GM18508 (cell line): ENCODE measurements around the gene LYPD8.
"Not testable (repeated sequence)": the region's sequence is repeated elsewhere in the genome, so short reads cannot be mapped to it uniquely, and the experiment has no call there.

Experiments
- ATAC-seq: cut with Tn5 transposase; IDR thresholded peaks from one replicate; pipeline ENCODE4 v1.9.1; 2021; ENCODE audit warnings: moderate number of reproducible peaks; ENCODE audit not compliant: insufficient read depth, unreplicated experiment

Gene LYPD8, protein sequence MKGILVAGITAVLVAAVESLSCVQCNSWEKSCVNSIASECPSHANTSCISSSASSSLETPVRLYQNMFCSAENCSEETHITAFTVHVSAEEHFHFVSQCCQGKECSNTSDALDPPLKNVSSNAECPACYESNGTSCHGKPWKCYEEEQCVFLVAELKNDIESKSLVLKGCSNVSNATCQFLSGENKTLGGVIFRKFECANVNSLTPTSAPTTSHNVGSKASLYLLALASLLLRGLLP

GRCh38 chr1:248755517-248755916 is at the start of gene LYPD8:
LYPD8 (minus strand) TSS chr1:248755759; CDS start chr1:248751081, 4,678 bp downstream.
- ATAC-seq = no peak

- peak; percentile 88 for ATAC-seq
Measured at GRCh38 chr1:248804771-248805681, 49.5 kb upstream of the LYPD8 start.

- not testable (repeated sequence) for ATAC-seq
Measured at GRCh38 chr1:248803501-248803900, 47.9 kb upstream of the LYPD8 start.

DNA sequence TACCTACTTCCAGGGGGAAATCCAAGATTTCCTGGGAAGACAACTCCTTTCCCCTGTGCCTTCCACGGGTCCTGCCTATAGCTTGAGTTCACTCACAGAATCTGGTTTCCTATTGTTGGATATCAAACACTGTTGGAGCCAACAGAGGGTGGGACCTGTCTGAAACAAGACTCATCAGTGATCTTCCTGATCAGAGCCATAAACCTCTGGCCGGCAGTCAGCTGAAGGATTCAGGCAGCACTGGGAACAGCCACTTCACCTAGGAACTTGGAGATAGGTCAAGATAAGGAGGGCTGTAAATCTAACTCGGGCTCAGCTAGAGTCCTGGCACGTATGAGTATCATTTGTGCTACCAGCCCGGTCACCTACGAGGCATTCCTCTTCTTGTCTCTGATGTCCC is 46.9 kb upstream of the LYPD8 start:
- no peak for ATAC-seq

- ATAC-seq = no peak
Measured at GRCh38 chr1:248800459-248800858, 44.9 kb upstream of the LYPD8 start.

- ATAC-seq = no peak
Measured at GRCh38 chr1:248798791-248799190, 43.2 kb upstream of the LYPD8 start.

- ATAC-seq = not testable (repeated sequence)
Measured at GRCh38 chr1:248794663-248795062, 39.1 kb upstream of the LYPD8 start.

GRCh38 chr1:248793592-248793991 is 38.0 kb upstream of the LYPD8 start:
- peak; percentile 98 for ATAC-seq

DNA sequence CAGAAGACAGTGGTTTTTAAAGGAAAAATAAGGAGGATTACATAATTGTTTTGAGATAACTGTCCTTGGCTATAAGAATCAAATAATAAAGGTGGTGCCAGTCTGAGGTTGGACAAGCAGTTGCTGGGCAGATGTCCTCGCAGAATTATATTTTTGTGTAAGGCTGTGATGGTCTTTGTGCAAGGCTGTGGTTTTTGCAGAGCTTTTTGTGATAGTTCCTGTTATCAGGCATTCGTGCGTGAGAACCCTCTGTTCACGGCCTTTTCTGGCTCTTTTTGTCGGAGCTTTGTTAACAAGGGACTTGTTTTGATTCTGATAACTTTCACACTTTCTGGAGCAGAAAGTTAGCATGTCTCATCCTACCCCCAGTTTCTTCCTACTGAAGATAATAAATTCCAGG is 36.8 kb upstream of the LYPD8 start:
- no peak for ATAC-seq

- ATAC-seq = no peak
Measured at GRCh38 chr1:248791010-248791409, 35.5 kb upstream of the LYPD8 start.

GRCh38 chr1:248790456-248790855 is 34.9 kb upstream of the LYPD8 start:
- no peak for ATAC-seq

DNA sequence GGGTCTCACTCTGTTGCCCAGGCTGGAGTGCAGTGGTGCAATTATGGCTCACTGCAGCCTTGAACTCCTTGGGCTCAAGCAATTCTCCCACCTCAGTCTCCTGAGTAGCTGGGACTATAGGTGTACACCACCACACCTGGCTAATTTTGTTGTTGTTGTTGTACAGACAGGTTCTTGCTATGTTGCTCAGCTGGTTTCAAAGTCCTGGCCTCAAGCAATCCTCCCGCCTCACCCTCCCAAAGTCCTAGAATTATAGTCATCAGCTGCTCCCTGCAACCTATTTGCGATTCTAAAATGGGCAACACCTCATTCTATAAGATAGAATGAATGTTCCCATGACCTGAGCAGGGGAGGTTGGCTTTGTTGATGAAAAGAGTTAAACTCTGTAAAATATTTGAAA is 33.8 kb upstream of the LYPD8 start:
- ATAC-seq = not testable (repeated sequence)

DNA sequence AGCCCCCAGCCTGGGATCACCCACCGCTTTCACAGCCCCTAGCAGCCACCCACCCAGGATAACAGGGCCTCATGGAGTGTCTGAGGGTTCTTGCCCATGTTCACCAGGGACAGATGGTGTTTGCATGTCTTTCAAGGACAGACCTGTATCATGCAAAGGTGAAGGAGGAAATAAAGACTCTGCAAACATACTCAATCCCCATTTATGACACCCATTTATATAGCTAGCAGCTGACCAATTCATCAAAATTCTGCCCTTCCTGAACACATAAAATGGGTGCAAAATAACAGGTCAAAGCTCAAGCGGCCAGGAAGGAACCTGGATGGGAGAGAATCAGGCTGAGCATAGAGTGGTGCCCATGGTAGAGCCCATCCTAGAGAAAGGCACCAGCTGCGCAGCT is 32.8 kb upstream of the LYPD8 start:
- ATAC-seq = no peak

DNA sequence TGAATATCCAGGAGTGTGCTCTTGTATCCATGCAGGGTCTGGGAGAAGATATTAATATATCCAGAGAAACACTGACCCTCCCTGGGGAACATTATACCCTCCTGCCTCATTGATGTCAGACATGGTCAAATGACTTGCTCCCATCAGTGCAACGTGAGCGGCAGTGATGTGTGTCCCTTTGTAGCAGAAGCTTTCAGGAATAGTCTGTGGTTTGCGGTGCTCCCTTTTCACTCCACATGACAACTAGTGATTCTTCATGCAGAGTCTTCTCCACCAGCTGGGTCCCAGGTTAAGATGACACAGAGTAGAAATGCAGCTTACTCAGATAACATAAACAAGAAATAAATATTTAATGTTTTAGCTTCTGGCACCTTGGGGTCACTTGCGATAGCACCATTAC is 31.9 kb upstream of the LYPD8 start:
- ATAC-seq = no peak

GRCh38 chr1:248786156-248786555 is 30.6 kb upstream of the LYPD8 start:
- no peak for ATAC-seq

- ATAC-seq = no peak
Measured at GRCh38 chr1:248783367-248783766, 27.8 kb upstream of the LYPD8 start.

- ATAC-seq = no peak
Measured at GRCh38 chr1:248782416-248783141, 27.0 kb upstream of the LYPD8 start.

GRCh38 chr1:248779350-248779749 is 23.8 kb upstream of the LYPD8 start:
- ATAC-seq = no peak

DNA sequence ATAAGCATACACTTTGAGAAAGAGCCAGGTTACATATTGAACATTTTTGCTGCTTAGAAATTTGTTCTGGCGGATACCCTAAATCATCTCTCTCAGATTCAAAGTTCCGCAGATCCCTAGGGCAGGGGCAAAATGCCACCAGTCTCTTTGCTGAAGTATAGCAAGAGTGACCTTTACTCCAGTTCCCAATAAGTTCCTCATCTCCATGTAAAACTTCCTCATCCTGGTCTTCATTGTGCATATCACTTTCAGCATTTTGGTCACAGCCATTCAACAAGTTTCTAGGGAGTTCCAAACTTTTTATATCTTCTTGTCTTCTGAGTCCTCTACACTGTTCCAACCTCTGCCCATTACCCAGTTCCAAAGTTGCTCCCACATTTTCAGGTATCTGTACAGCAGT is 23.3 kb upstream of the LYPD8 start:
- no peak for ATAC-seq

DNA sequence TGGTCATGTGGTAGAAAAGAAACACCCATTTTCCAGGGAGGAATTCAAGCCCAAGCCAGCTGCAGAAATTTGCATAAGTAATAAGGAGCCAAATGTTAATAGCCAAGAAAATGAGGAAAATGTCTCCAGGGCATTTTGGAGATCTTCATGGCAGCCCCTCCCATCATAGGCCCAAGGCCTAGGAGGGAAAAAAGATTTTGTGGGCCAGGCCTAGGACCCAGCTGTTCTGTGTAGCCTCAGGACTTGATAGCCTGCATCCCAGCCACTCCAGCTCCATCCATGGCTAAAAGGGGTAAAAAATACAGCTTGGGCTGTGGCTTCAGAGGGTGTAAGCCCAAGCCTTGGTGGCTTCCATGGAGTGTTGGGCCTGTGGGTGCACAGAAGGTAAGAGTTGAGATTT is 21.4 kb upstream of the LYPD8 start:
- no peak for ATAC-seq

- no peak for ATAC-seq
Measured at GRCh38 chr1:248775441-248775840, 19.9 kb upstream of the LYPD8 start.
